GM12874 (cell line): Measurements from ENCODE around the gene SULT1A4.
"Not testable (repeated sequence)": the region's sequence is repeated elsewhere in the genome, so short reads cannot be mapped to it uniquely, and the experiment has no call there.

Source experiments
- CTCF ChIP-seq: IDR thresholded peaks from 2 replicates; pipeline ENCODE4 v1.5.1; 2011; ENCODE audit warnings: low read depth, mild to moderate bottlenecking, control low read depth, low read length, moderate library complexity; ENCODE audit not compliant: insufficient read depth

SULT1A4 gene

DNA sequence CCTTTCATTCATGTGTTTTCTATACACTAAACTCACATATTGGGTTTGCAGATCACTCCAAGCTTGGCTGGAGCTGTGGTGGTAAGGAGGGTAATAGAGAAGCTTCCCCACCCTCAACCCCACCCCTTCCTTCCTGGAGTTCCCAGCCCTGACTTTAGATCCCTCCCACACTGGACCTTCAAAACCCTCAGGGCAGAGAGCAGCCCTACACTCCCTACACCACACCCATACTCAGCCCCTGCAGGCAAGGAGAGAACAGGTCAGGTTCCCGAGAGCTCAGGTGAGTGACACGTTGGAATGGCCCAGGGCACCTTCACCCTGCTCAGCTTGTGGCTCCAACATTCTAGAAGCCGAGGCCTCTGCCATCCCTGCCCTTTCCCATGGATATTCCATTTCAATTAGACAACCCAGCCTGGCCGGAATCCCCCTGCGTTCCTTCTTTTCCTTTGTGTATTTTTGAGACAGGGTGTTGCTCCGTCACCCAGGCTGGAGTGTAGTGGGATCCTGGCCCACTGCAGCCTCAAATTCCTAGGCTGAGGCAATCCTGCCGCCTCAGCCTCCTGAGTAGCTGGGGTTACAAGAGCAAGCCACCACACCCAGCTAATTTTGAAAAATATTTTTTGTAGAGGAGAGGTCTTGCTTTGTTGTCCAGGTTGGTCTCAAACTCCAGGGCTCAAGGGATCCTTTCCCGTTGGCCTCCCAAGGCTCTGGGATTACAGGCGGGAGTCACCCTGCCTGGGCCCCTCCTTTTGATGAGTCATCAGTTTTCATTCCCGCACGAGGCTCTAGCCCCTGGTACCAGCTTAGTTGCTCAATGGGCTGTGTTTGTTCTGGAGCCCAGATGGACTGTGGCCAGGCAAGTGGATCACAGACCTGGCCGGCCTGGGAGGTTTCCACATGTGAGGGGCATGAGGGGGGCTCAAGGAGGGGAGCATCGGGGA, at the start of gene SULT1A4:
Gene SULT1A4, plus strand, starts transcription at position 208 of the 941 bp plus-strand sequence. CDS start 1,473 bp downstream, outside the sequence.
- TF ChIP-seq CTCF: not testable (repeated sequence)

GRCh38 chr16:29454269-29454668, 5.4 kb upstream of the SULT1A4 start, which contains the start of the genes BOLA2 and SLX1B:
Gene BOLA2, minus strand, starts transcription at chr16:29454351. Its CDS starts 98 bp downstream, at chr16:29454253.
Gene SLX1B, plus strand, starts transcription at chr16:29454533.
- not testable (repeated sequence) for TF ChIP-seq CTCF

DNA sequence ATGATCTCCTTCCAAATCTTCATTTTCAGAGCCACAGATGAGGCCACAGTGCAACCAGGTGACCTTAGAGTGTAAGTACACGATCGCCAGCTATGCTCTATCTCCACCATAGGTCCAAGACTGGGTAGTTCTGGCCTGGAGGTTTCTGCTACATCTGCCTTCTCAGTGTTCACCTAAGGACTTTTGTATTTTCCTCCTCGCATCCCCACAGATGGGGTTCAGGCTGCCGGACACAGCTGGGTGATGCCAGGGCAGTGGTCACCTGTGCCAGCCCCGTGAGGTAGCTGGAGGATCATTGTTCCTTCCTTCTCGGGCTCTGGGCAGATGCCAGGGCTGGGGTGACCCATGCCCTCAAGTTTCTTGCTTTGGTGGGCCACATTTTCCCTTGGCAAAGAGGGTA, 46.6 kb downstream of the SULT1A4 start, which contains the start of gene NPIPB12:
Gene NPIPB12, minus strand, starts transcription at position 101 of the 400 bp plus-strand sequence.
- TF ChIP-seq CTCF: not testable (repeated sequence)
